RWPE2 (cell line): Measurements from ENCODE around the gene EIF2A.

ENCODE experiments used
- ATAC-seq: fragments of 200-7000 bp; cut with Tn5 transposase; 3 replicates; pipeline ENCODE4 v1.9.1; 2021; ENCODE audit warnings: low read depth
- DNase-seq: peaks from one replicate; pipeline ENCODE4 v3.0.0-alpha.2; 2020; ENCODE audit warnings: low spot score
- H3K27ac ChIP-seq: fragments of 450-650 bp; 2 replicates; pipeline ENCODE4 v1.5.1; 2017; ENCODE audit warnings: mild to moderate bottlenecking; ENCODE audit not compliant: poor library complexity, severe bottlenecking
- H3K27me3 ChIP-seq: fragments of 250-450 bp; sonication (Bioruptor Pico); 2 replicates; pipeline ENCODE4 v1.5.1; 2021; ENCODE audit warnings: mild to moderate bottlenecking, moderate library complexity; ENCODE audit not compliant: insufficient read depth, poor library complexity, severe bottlenecking
- H3K36me3 ChIP-seq: fragments of 250-450 bp; sonication (Bioruptor Pico); 2 replicates; pipeline ENCODE4 v1.5.1; 2020; ENCODE audit warnings: low read depth, mild to moderate bottlenecking, moderate library complexity
- H3K4me1 ChIP-seq: fragments of 250-450 bp; sonication (Bioruptor Pico); 2 replicates; pipeline ENCODE4 v1.5.1; 2021; ENCODE audit warnings: mild to moderate bottlenecking, moderate library complexity; ENCODE audit not compliant: insufficient read depth, poor library complexity, severe bottlenecking
- H3K4me3 ChIP-seq: fragments of 250-450 bp; sonication (Bioruptor Pico); 2 replicates; pipeline ENCODE4 v1.5.1; 2021; ENCODE audit warnings: mild to moderate bottlenecking, moderate library complexity; ENCODE audit not compliant: severe bottlenecking
- H3K9me3 ChIP-seq: fragments of 250-450 bp; sonication (Bioruptor Pico); 2 replicates; pipeline ENCODE4 v1.5.1; 2021; ENCODE audit warnings: mild to moderate bottlenecking, moderate library complexity; ENCODE audit not compliant: severe bottlenecking
- CTCF ChIP-seq: fragments of 450-650 bp; IDR thresholded peaks from one replicate; pipeline ENCODE4 v1.5.1; 2017; ENCODE audit warnings: mild to moderate bottlenecking, moderate library complexity; ENCODE audit not compliant: poor library complexity, severe bottlenecking

Gene EIF2A

GRCh38 chr3:150520408-150520807 is 26.2 kb upstream of the EIF2A start:
- no peak overlapping the region for H3K27ac ChIP-seq
- no peaks in the 10 kb centered on the region for H3K27me3 ChIP-seq
- H3K4me1 ChIP-seq = peaks cover 15% of the 10 kb centered on the region
- TF ChIP-seq CTCF = no peak
- H3K9me3 ChIP-seq = peaks cover 3% of the 10 kb centered on the region
- ATAC-seq = no peak
- H3K4me3 ChIP-seq = peak overlapping the region; percentile 16
- no peak for DNase-seq
- no peaks in the 10 kb centered on the region for H3K36me3 ChIP-seq

GRCh38 chr3:150521463-150521862 is 25.1 kb upstream of the EIF2A start:
- no peak for TF ChIP-seq CTCF
- ATAC-seq (no peak), DNase-seq (no peak)
- Histone ChIP-seq H3K4me1 (peaks cover 15% of the 10 kb centered on the region), H3K9me3 (peaks cover 3% of the 10 kb centered on the region), H3K27me3 (no peaks in the 10 kb centered on the region), H3K4me3 (no peak overlapping the region), H3K36me3 (no peaks in the 10 kb centered on the region), H3K27ac (no peak overlapping the region)

- DNase-seq (no peak), ATAC-seq (no peak)
- H3K27ac ChIP-seq = no peak overlapping the region
- no peaks in the 10 kb centered on the region for H3K27me3 ChIP-seq
- peaks cover 15% of the 10 kb centered on the region for H3K4me1 ChIP-seq
- H3K9me3 ChIP-seq = no peaks in the 10 kb centered on the region
- no peaks in the 10 kb centered on the region for H3K36me3 ChIP-seq
- no peak overlapping the region for H3K4me3 ChIP-seq
- no peak for TF ChIP-seq CTCF
Measured at GRCh38 chr3:150523538-150523937, 23.0 kb upstream of the EIF2A start.

- no peaks in the 10 kb centered on the region for H3K9me3 ChIP-seq
- DNase-seq (no peak), ATAC-seq (no peak)
- H3K27me3 ChIP-seq = no peaks in the 10 kb centered on the region
- H3K4me3 ChIP-seq = no peak overlapping the region
- no peak overlapping the region for H3K27ac ChIP-seq
- TF ChIP-seq CTCF = no peak
- no peaks in the 10 kb centered on the region for H3K4me1 ChIP-seq
- H3K36me3 ChIP-seq = no peaks in the 10 kb centered on the region
Measured at GRCh38 chr3:150527464-150528255, 18.9 kb upstream of the EIF2A start.

- Histone ChIP-seq H3K4me3 (no peak overlapping the region), H3K9me3 (no peaks in the 10 kb centered on the region)
- DNase-seq = no peak
Measured at GRCh38 chr3:150528354-150528797, 18.2 kb upstream of the EIF2A start.

More at GRCh38 chr3:150528354-150528797, 18.2 kb upstream of the EIF2A start:
- H3K27me3 ChIP-seq = no peaks in the 10 kb centered on the region
- no peak overlapping the region for H3K27ac ChIP-seq
- ATAC-seq = no peak
- peak; percentile 73 for TF ChIP-seq CTCF
- H3K36me3 ChIP-seq = no peaks in the 10 kb centered on the region
- no peaks in the 10 kb centered on the region for H3K4me1 ChIP-seq
